ENCODE measurements around the gene HHATL. TPM values are rescaled to one million over a fixed set of nuclear protein-coding genes. Genes with fewer than 3 reads are reported as not detected.

HHATL gene
- polyA plus RNA-seq, 3 donors: not detected

- WGBS (ENCODE audit: insufficient coverage): 33% methylated on average over 1 of the region's 4 CpGs
- DNase-seq: no peak
- H3K9me3 Mint-ChIP-seq: no peaks in the 10 kb centered on the region
- H3K27me3 Mint-ChIP-seq (ENCODE audit: low read depth in 3 of 3): peaks cover 9 to 20% (median 10%) of the 10 kb centered on the region in 3 donors
- intact Hi-C loops (cut with micrococcal nuclease): no loop called here
- H3K4me3 Mint-ChIP-seq: no peak overlapping the region
- Histone ChIP-seq H3K9ac (ENCODE audit: insufficient read depth, low read length, poor library complexity, severe bottlenecking) (no peak overlapping the region), H3K36me3 (replicated peaks in 1 of 2; ENCODE audit: control insufficient read depth in 1 of 2, insufficient read depth in 2 of 2, low read length in 2 of 2) (no peaks in the 10 kb centered on the region), H3K27me3 (ENCODE audit: control insufficient read depth in 2 of 2, insufficient read depth in 2 of 2, low read length in 2 of 2) (no peaks in the 10 kb centered on the region), H3K79me2 (ENCODE audit: insufficient read depth, low read length) (no peaks in the 10 kb centered on the region), H3K27ac (ENCODE audit: low read depth in 1 of 2, low read length in 2 of 2) (no peak overlapping the region), H3K4me3 (replicated peaks in 1 of 3; ENCODE audit: low read depth in 2 of 3, low read length in 3 of 3) (no peak overlapping the region), H4K20me1 (ENCODE audit: insufficient read depth, low read length) (no peaks in the 10 kb centered on the region), H2AFZ (ENCODE audit: insufficient read depth, low read depth, low read length, poor library complexity, severe bottlenecking) (no peak overlapping the region), H3K4me1 (ENCODE audit: control insufficient read depth in 1 of 2, insufficient read depth in 2 of 2, low read length in 2 of 2) (no peaks in the 10 kb centered on the region), H3K4me2 (replicated peaks; ENCODE audit: extremely low read depth, low read length, poor library complexity, severe bottlenecking) (no peak overlapping the region), H3K9me3 (replicated peaks in 1 of 2; ENCODE audit: control insufficient read depth in 1 of 2, insufficient read depth in 1 of 2, low read length in 2 of 2) (no peaks in the 10 kb centered on the region)
- H3K4me1 Mint-ChIP-seq: no peaks in the 10 kb centered on the region
- no peaks in the 10 kb centered on the region for H3K36me3 Mint-ChIP-seq
- H3K27ac Mint-ChIP-seq: no peak overlapping the region
- TF ChIP-seq CTCF (IDR thresholded peaks at IDR 0.05): no peak
These were observed 9.1 kb downstream of the HHATL start for GRCh38 chr3:42693530-42693930.

DNA sequence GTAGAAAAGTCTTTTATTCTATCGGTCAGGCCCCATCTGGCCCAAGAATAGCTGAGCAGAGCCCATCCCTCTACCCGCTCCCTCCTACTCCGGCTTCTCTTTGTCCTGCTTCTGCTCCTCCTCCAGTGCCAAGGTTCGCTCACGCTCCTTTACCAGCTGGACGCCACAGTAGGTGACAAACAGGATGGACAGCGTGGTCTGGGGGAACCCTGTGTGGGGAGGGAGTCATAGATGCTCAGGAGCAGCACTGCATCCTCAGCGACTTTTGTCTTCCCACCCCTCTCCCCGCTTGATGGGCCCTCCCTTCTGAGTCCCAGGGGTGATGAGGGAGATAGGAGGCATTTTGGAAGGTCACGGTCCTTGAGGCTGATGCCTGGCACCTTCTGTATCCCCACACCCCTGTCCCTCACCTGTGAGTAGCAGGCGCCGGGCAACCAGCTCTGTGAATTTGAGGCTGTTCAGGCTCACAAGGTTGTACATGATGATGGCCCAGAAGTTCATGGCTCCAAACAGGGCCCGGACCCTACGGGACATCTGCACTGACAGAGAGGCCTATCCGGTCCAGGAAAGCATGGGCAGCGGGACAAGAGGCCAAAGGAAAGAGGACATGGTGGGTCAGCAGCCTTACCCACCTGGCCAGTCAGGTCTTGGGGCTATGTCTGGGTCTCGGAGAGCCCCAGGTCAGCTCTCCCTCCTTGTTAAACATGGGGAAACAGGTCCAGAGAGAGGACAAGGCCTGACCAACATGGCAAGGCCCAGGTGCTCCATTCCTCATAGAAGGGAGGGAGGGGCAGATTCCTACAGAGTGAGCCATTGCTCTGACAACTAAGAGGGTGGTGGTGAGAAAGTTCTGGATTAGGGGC lies 9.7 kb downstream of the HHATL start:
- Histone ChIP-seq H3K27me3 (ENCODE audit: control insufficient read depth in 2 of 2, insufficient read depth in 2 of 2, low read length in 2 of 2) (no peaks in the 10 kb centered on the region), H3K4me2 (replicated peaks; ENCODE audit: extremely low read depth, low read length, poor library complexity, severe bottlenecking) (no peak overlapping the region), H3K9ac (ENCODE audit: insufficient read depth, low read length, poor library complexity, severe bottlenecking) (no peak overlapping the region), H3K4me3 (replicated peaks in 1 of 3; ENCODE audit: low read depth in 2 of 3, low read length in 3 of 3) (no peak overlapping the region), H2AFZ (ENCODE audit: insufficient read depth, low read depth, low read length, poor library complexity, severe bottlenecking) (no peak overlapping the region), H3K36me3 (replicated peaks in 1 of 2; ENCODE audit: control insufficient read depth in 1 of 2, insufficient read depth in 2 of 2, low read length in 2 of 2) (no peaks in the 10 kb centered on the region), H3K4me1 (ENCODE audit: control insufficient read depth in 1 of 2, insufficient read depth in 2 of 2, low read length in 2 of 2) (no peaks in the 10 kb centered on the region), H4K20me1 (ENCODE audit: insufficient read depth, low read length) (no peaks in the 10 kb centered on the region), H3K9me3 (replicated peaks in 1 of 2; ENCODE audit: control insufficient read depth in 1 of 2, insufficient read depth in 1 of 2, low read length in 2 of 2) (no peaks in the 10 kb centered on the region), H3K27ac (ENCODE audit: low read depth in 1 of 2, low read length in 2 of 2) (no peak overlapping the region), H3K79me2 (ENCODE audit: insufficient read depth, low read length) (no peaks in the 10 kb centered on the region)
- Mint-ChIP-seq H3K27ac (no peak overlapping the region), H3K36me3 (no peaks in the 10 kb centered on the region), H3K9me3 (no peaks in the 10 kb centered on the region), H3K4me3 (no peak overlapping the region), H3K27me3 (ENCODE audit: low read depth in 3 of 3) (peaks cover 7 to 18% (median 12%) of the 10 kb centered on the region in 3 donors), H3K4me1 (no peaks in the 10 kb centered on the region)
- WGBS (ENCODE audit: insufficient coverage): 100% methylated on average over 7 of the region's 17 CpGs
- intact Hi-C loops (cut with micrococcal nuclease): no loop called here
- no peak for TF ChIP-seq CTCF (IDR thresholded peaks at IDR 0.05)
- DNase-seq: no peak

Data from CD14-positive monocyte (primary cell).